Measurements from ENCODE around the gene CR1L.

DNA sequence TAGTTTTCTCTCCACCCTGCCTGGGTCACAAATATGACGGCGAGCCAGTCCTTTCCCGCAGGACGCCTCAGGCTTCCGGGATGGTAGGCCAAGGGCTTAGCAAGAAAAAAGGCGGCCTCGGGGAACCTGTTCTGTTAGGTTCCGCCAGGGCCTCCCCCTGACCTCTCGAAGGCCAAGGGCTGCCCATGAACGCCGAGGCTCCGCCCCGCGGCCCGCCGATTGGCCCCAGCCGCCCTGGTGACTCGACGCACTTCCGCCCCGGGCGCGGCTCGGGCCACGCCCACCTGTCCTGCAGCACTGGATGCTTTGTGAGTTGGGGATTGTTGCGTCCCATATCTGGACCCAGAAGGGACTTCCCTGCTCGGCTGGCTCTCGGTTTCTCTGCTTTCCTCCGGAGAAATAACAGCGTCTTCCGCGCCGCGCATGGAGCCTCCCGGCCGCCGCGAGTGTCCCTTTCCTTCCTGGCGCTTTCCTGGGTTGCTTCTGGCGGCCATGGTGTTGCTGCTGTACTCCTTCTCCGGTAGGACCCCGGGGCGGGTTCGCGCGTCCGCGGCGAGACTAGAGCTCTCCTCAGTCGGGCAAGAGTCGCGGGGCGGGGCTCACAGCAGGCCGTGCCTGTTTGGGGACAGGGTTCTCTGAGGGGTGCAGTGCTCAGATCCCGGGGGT is 107.0 kb downstream of the CR1L start, which contains the start of gene CD46:
- TF ChIP-seq POLR2AphosphoS5 (IDR thresholded peaks at IDR 0.05; ENCODE audit: low read depth), result peak; percentile 84
- peak; percentile 32; the same call in 1 of the 2 replicates for TF ChIP-seq GABPA (IDR thresholded peaks at IDR 0.05; ENCODE audit: low read depth)
- no peak for TF ChIP-seq CTCF (IDR thresholded peaks at IDR 0.05; ENCODE audit: insufficient read depth, low read length)
- TF ChIP-seq SPI1 (IDR thresholded peaks at IDR 0.05; ENCODE audit: borderline replicate concordance, low read depth), result peak; percentile 76; the same call in 1 of the 2 replicates

All from HL-60 (cell line).